Vagina (tissue), 2 donors: ENCODE data around the gene C1QTNF12. TPM values are rescaled to one million over a fixed set of nuclear protein-coding genes. Genes with fewer than 3 reads are reported as not detected.

Source experiments
- DNase-seq, 2 donors: peaks; one replicate each; pipeline ENCODE4 v3.0.0-alpha.2; 2017; ENCODE audit errors: extremely low spot score in 2 of 2
- H3K27ac ChIP-seq: fragments of 200-600 bp; sonication (generic); one replicate; pipeline ENCODE4 v1.5.1; 2019
- H3K27me3 ChIP-seq: fragments of 200-600 bp; sonication (generic); one replicate; pipeline ENCODE4 v1.5.1; 2019
- H3K36me3 ChIP-seq, 2 donors: fragments of 200-600 bp; sonication (generic); one replicate each; pipeline ENCODE4 v1.5.1; 2017 to 2019
- H3K4me1 ChIP-seq: fragments of 200-600 bp; sonication (generic); one replicate; pipeline ENCODE4 v1.5.1; 2019
- H3K4me3 ChIP-seq, 2 donors: fragments of 200-600 bp; sonication (generic); 1 replicate in 1 of 2; 2 replicates in 1 of 2; pipeline ENCODE4 v1.5.1; 2016 to 2019
- H3K9me3 ChIP-seq: fragments of 200-600 bp; sonication (generic); one replicate; pipeline ENCODE4 v1.5.1; 2019
- CTCF ChIP-seq, 3 experiments: fragments of 450-650 bp in 2 of 3; fragments of 200-600 bp in 1 of 3; sonication (generic) in 1 of 3; IDR thresholded peaks; one replicate each; pipeline ENCODE4 v1.5.1; 2017 to 2019; ENCODE audit warnings: antibody characterized with exemption in 3 of 3, mild to moderate bottlenecking in 2 of 3, moderate library complexity in 2 of 3
- POLR2A ChIP-seq, 2 donors: fragments of 450-650 bp; IDR thresholded peaks; one replicate each; pipeline ENCODE4 v1.6.1; 2017; ENCODE audit warnings: antibody characterized with exemption in 2 of 2, mild to moderate bottlenecking in 2 of 2, moderate library complexity in 2 of 2
- POLR2AphosphoS5 ChIP-seq, 2 donors: sonication (generic); formaldehyde crosslinking; IDR thresholded peaks; one replicate each; pipeline ENCODE4 v1.9.0; 2017; ENCODE audit warnings: antibody characterized with exemption in 2 of 2, mild to moderate bottlenecking in 2 of 2, low read depth in 1 of 2; ENCODE audit not compliant: insufficient read depth in 1 of 2
- intact Hi-C: fragments of 100-400 bp; cut with DNase I; formaldehyde crosslinking; loops from one replicate; pipeline ENCODE4 v1.15.1; 2023
- total RNA-seq: library from RNA; depleted of rRNA; stranded (reverse); fragments of >200 nt; gene quantifications from one replicate; pipeline ENCODE4 v1.2.3, GENCODE V29; 2016

Gene C1QTNF12
- total RNA-seq, 1 donor from 2014 or later: not detected

- Histone ChIP-seq H3K27me3 (peaks cover 7% of the 10 kb centered on the region), H3K36me3 (no peaks in the 10 kb centered on the region), H3K9me3 (no peaks in the 10 kb centered on the region), H3K4me3 (no peak overlapping the region), H3K27ac (no peak overlapping the region), H3K4me1 (peaks cover 49% of the 10 kb centered on the region)
- DNase-seq: no peak
- intact Hi-C loops: loop anchor here (10.0 kb wide), 1 partner anchor 110 kb away; no protein-coding TSS in a partner anchor
- TF ChIP-seq POLR2AphosphoS5 (IDR thresholded peaks at IDR 0.05; ENCODE audit: insufficient read depth in 1 of 2, low read depth in 1 of 2) (no peak), POLR2A (IDR thresholded peaks at IDR 0.05) (no peak)
Observed at GRCh38 chr1:1235016-1235744, 11.3 kb downstream of the C1QTNF12 start.

- Histone ChIP-seq H3K36me3 (no peaks in the 10 kb centered on the region), H3K27ac (no peak overlapping the region), H3K4me1 (peaks cover 52% of the 10 kb centered on the region), H3K27me3 (peaks cover 5% of the 10 kb centered on the region), H3K4me3 (no peak overlapping the region), H3K9me3 (no peaks in the 10 kb centered on the region)
- intact Hi-C loops: loop anchor here (10.0 kb wide), 1 partner anchor 109 kb away; no protein-coding TSS in a partner anchor
- DNase-seq: no peak
- TF ChIP-seq CTCF (IDR thresholded peaks at IDR 0.05) (no peak), POLR2A (IDR thresholded peaks at IDR 0.05) (no peak), POLR2AphosphoS5 (IDR thresholded peaks at IDR 0.05; ENCODE audit: insufficient read depth in 1 of 2, low read depth in 1 of 2) (no peak)
Observed at GRCh38 chr1:1234180-1234808, 12.2 kb downstream of the C1QTNF12 start.

GRCh38 chr1:1233567-1233892 is 13.0 kb downstream of the C1QTNF12 start:
- intact Hi-C loops: loop anchor here (10.0 kb wide), 1 partner anchor 109 kb away; no protein-coding TSS in a partner anchor
- no peaks in the 10 kb centered on the region for H3K9me3 ChIP-seq
- H3K4me1 ChIP-seq: peaks cover 55% of the 10 kb centered on the region
- TF ChIP-seq CTCF (IDR thresholded peaks at IDR 0.05) (no peak), POLR2AphosphoS5 (IDR thresholded peaks at IDR 0.05; ENCODE audit: insufficient read depth in 1 of 2, low read depth in 1 of 2) (no peak), POLR2A (IDR thresholded peaks at IDR 0.05) (no peak)
- H3K4me3 ChIP-seq: no peak overlapping the region
- H3K27ac ChIP-seq: no peak overlapping the region
- DNase-seq: no peak
- H3K27me3 ChIP-seq: peaks cover 3% of the 10 kb centered on the region
- peaks cover 0 to 4% of the 10 kb centered on the region in 2 donors for H3K36me3 ChIP-seq

GRCh38 chr1:1232796-1233566 is 13.5 kb downstream of the C1QTNF12 start:
- Histone ChIP-seq H3K4me1 (peaks cover 55% of the 10 kb centered on the region), H3K36me3 (peaks cover 0 to 10% of the 10 kb centered on the region in 2 donors), H3K4me3 (peak overlapping the region; percentile 34 to 63), H3K27ac (no peak overlapping the region), H3K27me3 (peaks cover 2% of the 10 kb centered on the region), H3K9me3 (no peaks in the 10 kb centered on the region)
- intact Hi-C loops: loop anchor here (10.0 kb wide), 1 partner anchor 108 kb away; no protein-coding TSS in a partner anchor
- no peak for DNase-seq
- no peak for TF ChIP-seq CTCF (IDR thresholded peaks at IDR 0.05)
- no peak for TF ChIP-seq POLR2A (IDR thresholded peaks at IDR 0.05)
- TF ChIP-seq POLR2AphosphoS5 (IDR thresholded peaks at IDR 0.05; ENCODE audit: insufficient read depth in 1 of 2, low read depth in 1 of 2): no peak

- DNase-seq: no peak
- Histone ChIP-seq H3K9me3 (no peaks in the 10 kb centered on the region), H3K27me3 (no peaks in the 10 kb centered on the region), H3K4me1 (peaks cover 49% of the 10 kb centered on the region), H3K4me3 (peak within 1 kb of the TSS; percentile 80 to 94), H3K36me3 (peaks cover 0 to 16% of the 10 kb centered on the region in 2 donors), H3K27ac (peak within 1 kb of the TSS; percentile 86)
- intact Hi-C loops: loop anchor here (10.0 kb wide), 1 partner anchor 108 kb away; no protein-coding TSS in a partner anchor
- TF ChIP-seq POLR2A (IDR thresholded peaks at IDR 0.05) (peak in 1 of 2 donors; percentile 12), CTCF (IDR thresholded peaks at IDR 0.05) (no peak)
Observed at GRCh38 chr1:1232208-1232795, 14.2 kb downstream of the C1QTNF12 start, which contains the start of gene B3GALT6. Gene B3GALT6, plus strand, starts transcription at chr1:1232237. Its CDS starts 42 bp downstream, at chr1:1232279.
